Fibroblast of lung (primary cell): ENCODE measurements around the gene TMCC3.

Experiments used
- EZH2 ChIP-seq: IDR thresholded peaks from 2 replicates; pipeline ENCODE4 v1.5.1; 2012; ENCODE audit warnings: low read length, control low read depth, mild to moderate bottlenecking; ENCODE audit errors: missing control alignments
- TF ChIP-seq, protein P1 (sequence below), 2 donors: IDR thresholded peaks in 1 of 2; conservative IDR thresholded peaks in 1 of 2; 1 replicate in 1 of 2; 2 replicates in 1 of 2; pipeline ENCODE4 v1.5.1; 2011 to 2012; ENCODE audit warnings: low read length in 2 of 2, control low read depth in 1 of 2, inconsistent platforms in 1 of 2, low read depth in 1 of 2, mild to moderate bottlenecking in 1 of 2

DNA sequence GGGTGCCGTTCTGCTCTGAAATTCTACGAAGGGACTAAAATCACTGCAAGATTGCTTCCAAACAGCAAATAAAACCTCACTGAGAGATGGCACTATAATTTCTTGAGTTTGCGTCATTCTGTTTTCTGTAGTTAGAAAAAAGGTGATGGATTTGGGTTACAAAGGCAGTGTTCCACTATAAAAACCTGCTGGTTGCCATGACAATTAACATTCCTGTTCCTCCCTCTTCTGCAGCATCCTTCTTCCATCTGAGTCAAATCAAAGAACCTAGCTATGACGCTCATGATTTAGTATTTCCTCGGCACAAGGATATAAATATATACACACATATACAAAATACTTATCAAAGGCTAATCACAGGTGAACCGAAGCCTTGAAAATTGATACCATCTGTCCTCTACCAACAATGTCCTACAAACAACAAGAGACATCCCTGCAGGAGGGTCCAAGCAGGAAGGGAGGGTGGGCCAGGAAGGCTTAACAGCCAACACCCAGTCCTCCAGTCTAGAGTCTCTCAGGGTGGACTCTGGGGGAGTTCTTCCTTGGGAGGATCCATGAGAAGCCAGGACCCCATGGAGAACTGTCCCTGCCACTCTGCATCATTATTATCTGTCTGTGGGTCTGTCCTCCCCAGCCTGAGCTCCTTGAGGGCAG is 21.4 kb downstream of the TMCC3 start:
- TF ChIP-seq, protein P1, sequence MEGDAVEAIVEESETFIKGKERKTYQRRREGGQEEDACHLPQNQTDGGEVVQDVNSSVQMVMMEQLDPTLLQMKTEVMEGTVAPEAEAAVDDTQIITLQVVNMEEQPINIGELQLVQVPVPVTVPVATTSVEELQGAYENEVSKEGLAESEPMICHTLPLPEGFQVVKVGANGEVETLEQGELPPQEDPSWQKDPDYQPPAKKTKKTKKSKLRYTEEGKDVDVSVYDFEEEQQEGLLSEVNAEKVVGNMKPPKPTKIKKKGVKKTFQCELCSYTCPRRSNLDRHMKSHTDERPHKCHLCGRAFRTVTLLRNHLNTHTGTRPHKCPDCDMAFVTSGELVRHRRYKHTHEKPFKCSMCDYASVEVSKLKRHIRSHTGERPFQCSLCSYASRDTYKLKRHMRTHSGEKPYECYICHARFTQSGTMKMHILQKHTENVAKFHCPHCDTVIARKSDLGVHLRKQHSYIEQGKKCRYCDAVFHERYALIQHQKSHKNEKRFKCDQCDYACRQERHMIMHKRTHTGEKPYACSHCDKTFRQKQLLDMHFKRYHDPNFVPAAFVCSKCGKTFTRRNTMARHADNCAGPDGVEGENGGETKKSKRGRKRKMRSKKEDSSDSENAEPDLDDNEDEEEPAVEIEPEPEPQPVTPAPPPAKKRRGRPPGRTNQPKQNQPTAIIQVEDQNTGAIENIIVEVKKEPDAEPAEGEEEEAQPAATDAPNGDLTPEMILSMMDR (conservative IDR thresholded peaks at IDR 0.05 in 1 of 2, IDR thresholded peaks at IDR 0.05 in 1 of 2; ENCODE audit: low read depth in 1 of 2, low read length in 2 of 2), result no peak
- TF ChIP-seq EZH2, result no peak
